ENCODE results near the gene UBAP2L. TPM values are rescaled to one million over a fixed set of nuclear protein-coding genes. Genes with fewer than 3 reads are reported as not detected.

UBAP2L gene
- total and polyA plus RNA-seq, 9 of the 15 experiments (the other 6 are each of a cell fraction or from before 2014, with no cell fraction given) = 75.0 to 245 (median 119) TPM

- TF ChIP-seq SREBF1 (IDR thresholded peaks at IDR 0.05; ENCODE audit: borderline replicate concordance, low read depth, low read length) (no peak), RFX1 (IDR thresholded peaks at IDR 0.05) (peak; percentile 92), POLR2AphosphoS5 (IDR thresholded peaks at IDR 0.05; ENCODE audit: control insufficient read depth, insufficient read depth, low read depth, low read length) (peak; percentile 17; the same call in 1 of the 2 replicates), MYNN (IDR thresholded peaks at IDR 0.05) (peak; percentile 77; the same call in 1 of the 2 replicates), MYNN (CRISPR knock-in tag; IDR thresholded peaks at IDR 0.05) (no peak), ZNF184 (CRISPR knock-in tag; IDR thresholded peaks at IDR 0.05) (no peak), FOXJ3 (CRISPR knock-in tag; IDR thresholded peaks at IDR 0.05) (peak; percentile 77), BMI1 (IDR thresholded peaks at IDR 0.05; ENCODE audit: low read length) (peak; percentile 70; the same call in 1 of the 2 replicates), NEUROD1 (IDR thresholded peaks at IDR 0.05; ENCODE audit: borderline replicate concordance, low read depth, low read length, partially characterized antibody) (peak; percentile 58), PKNOX1 (IDR thresholded peaks at IDR 0.05) (peak; percentile 78), DEAF1 (CRISPR knock-in tag; IDR thresholded peaks at IDR 0.05) (no peak), FOXJ2 (tag; IDR thresholded peaks at IDR 0.05) (peak; percentile 98), NFYB (IDR thresholded peaks at IDR 0.05; ENCODE audit: extremely low read depth, insufficient read length) (peak; percentile 20), SUPT5H (IDR thresholded peaks at IDR 0.05) (peak; percentile 28; the same call in 1 of the 2 replicates), LCOR (CRISPR knock-in tag; IDR thresholded peaks at IDR 0.05) (no peak), MXI1 (IDR thresholded peaks at IDR 0.05; ENCODE audit: low read depth, low read length) (peak; percentile 97), FOXP1 (CRISPR knock-in tag; IDR thresholded peaks at IDR 0.05) (no peak), CTBP1 (IDR thresholded peaks at IDR 0.05; ENCODE audit: borderline replicate concordance) (no peak), CSDE1 (IDR thresholded peaks at IDR 0.05) (peak in 1 of 2 experiments; percentile 56; a peak in 1 of 4 replicates)
- Histone ChIP-seq H3K9me3 (replicated peaks; ENCODE audit: control insufficient read depth, insufficient read depth, low read depth, low read length) (no peaks in the 10 kb centered on the region), H3K36me3 (ENCODE audit: control insufficient read depth, insufficient read depth, low read length) (peaks cover 40% of the 10 kb centered on the region), H3K4me1 (replicated peaks in 1 of 2; ENCODE audit: control insufficient read depth in 2 of 2, insufficient read depth in 2 of 2, low read length in 2 of 2) (no peaks in the 10 kb centered on the region), H2AFZ (ENCODE audit: low read depth, low read length) (no peak within 1 kb of the TSS), H3K79me2 (ENCODE audit: control insufficient read depth, insufficient read depth, low read length) (no peaks in the 10 kb centered on the region), H3K9me1 (ENCODE audit: control insufficient read depth, insufficient read depth, low read length) (no peaks in the 10 kb centered on the region), H3K4me3 (no peak within 1 kb of the TSS), H4K20me1 (replicated peaks; ENCODE audit: control insufficient read depth, insufficient read depth, low read length) (no peaks in the 10 kb centered on the region; the same call in 1 of the 2 replicates), H3K27me3 (ENCODE audit: control insufficient read depth in 2 of 2, insufficient read depth in 2 of 2, low read length in 2 of 2) (no peaks in the 10 kb centered on the region), H3K27ac (ENCODE audit: extremely low read depth, low read depth, low read length) (no peak within 1 kb of the TSS), H3K4me2 (ENCODE audit: insufficient read depth, low read length) (no peak within 1 kb of the TSS), H3K9ac (ENCODE audit: insufficient read depth in 1 of 2, low read depth in 2 of 2, low read length in 2 of 2) (no peak within 1 kb of the TSS)
- DNase-seq (ENCODE audit: extremely low read depth in 1 of 4, low spot score in 3 of 4) (peak in 2 of 4 experiments; percentile 22 to 42), FAIRE-seq (no peak), ATAC-seq (peak; percentile 73)
- 91% methylated on average over 1 of the region's 1 CpG for WGBS (ENCODE audit: insufficient coverage, low coverage, missing lambda C conversion rate)
- BruUV-seq (replicated peaks) = no TSS peak
- intact Hi-C loops (cut with micrococcal nuclease) = no loop called here
- in situ Hi-C loops (cut with MboI) = no loop called here
- ChIA-PET CTCF (ENCODE audit: low intra/inter-chr PET ratio) (no interaction called here), POLR2A (interaction anchor here (2.2 kb wide), 1 partner anchor 12 kb away, joined by 8 read pairs; no protein-coding TSS in a partner anchor)
Observed at GRCh38 chr1:154206196-154206595, 14.6 kb upstream of the UBAP2L start, which contains the start of gene CFAP141. TSS of gene CFAP141 (minus strand) at chr1:154206333. CDS start at chr1:154206307, 26 bp downstream.
